Measurements from ENCODE around the gene HAUS7. TPM values are rescaled to one million over a fixed set of nuclear protein-coding genes. Genes with fewer than 3 reads are reported as not detected.

The HAUS7 gene
- total and polyA plus RNA-seq, 7 donors: 8.3 to 18.5 (median 13.1) TPM

GRCh38 chrX:153421856-153422255 is 48.5 kb downstream of the HAUS7 start:
- Histone ChIP-seq H3K9me3 (no peaks in the 10 kb centered on the region), H3K36me3 (ENCODE audit: insufficient read depth in 1 of 2, low read depth in 1 of 2) (no peaks in the 10 kb centered on the region), H3K4me1 (no peaks in the 10 kb centered on the region), H3K4me3 (no peak overlapping the region), H3K27ac (no peak overlapping the region), H3K27me3 (ENCODE audit: insufficient read depth in 3 of 3, low read length in 2 of 3) (peaks cover 0 to 2% (median 0%) of the 10 kb centered on the region in 3 donors)
- TF ChIP-seq CTCF (IDR thresholded peaks at IDR 0.05): no peak
- intact Hi-C loops (cut with DNase I): no loop called here
- ATAC-seq (no peak), DNase-seq (no peak)
- WGBS, 3 donors: 87 to 91% (median 90%) methylated on average over 18 of the region's 18 CpGs

GRCh38 chrX:153420851-153421599 is 49.4 kb downstream of the HAUS7 start:
- no peaks in the 10 kb centered on the region for H3K9me3 ChIP-seq
- ATAC-seq (no peak), DNase-seq (no peak)
- TF ChIP-seq CTCF (IDR thresholded peaks at IDR 0.05): no peak
- H3K4me1 ChIP-seq: no peaks in the 10 kb centered on the region
- H3K4me3 ChIP-seq: no peak overlapping the region
- WGBS, 3 donors: 90 to 97% (median 92%) methylated on average over 75 to 91 of the region's 91 CpGs
- H3K27ac ChIP-seq: no peak overlapping the region
- intact Hi-C loops (cut with DNase I): no loop called here
- H3K27me3 ChIP-seq (ENCODE audit: insufficient read depth in 3 of 3, low read length in 2 of 3): peaks cover 0 to 2% (median 0%) of the 10 kb centered on the region in 3 donors
- H3K36me3 ChIP-seq (ENCODE audit: insufficient read depth in 1 of 2, low read depth in 1 of 2): no peaks in the 10 kb centered on the region

GRCh38 chrX:153417637-153418036 is 52.7 kb downstream of the HAUS7 start:
- DNase-seq: no peak
- no peak for TF ChIP-seq CTCF (IDR thresholded peaks at IDR 0.05)
- intact Hi-C loops (cut with DNase I): no loop called here
- Histone ChIP-seq H3K27ac (no peak overlapping the region), H3K4me1 (no peaks in the 10 kb centered on the region), H3K4me3 (no peak overlapping the region), H3K27me3 (ENCODE audit: insufficient read depth in 3 of 3, low read length in 2 of 3) (peaks cover 0 to 12% (median 0%) of the 10 kb centered on the region in 3 donors), H3K9me3 (no peaks in the 10 kb centered on the region), H3K36me3 (ENCODE audit: insufficient read depth in 1 of 2, low read depth in 1 of 2) (no peaks in the 10 kb centered on the region)
- no peak for ATAC-seq
- 85 to 86% (median 85%) methylated on average over 8 of the region's 8 CpGs for WGBS, 3 donors

GRCh38 chrX:153416781-153417450 is 53.5 kb downstream of the HAUS7 start:
- intact Hi-C loops (cut with DNase I): no loop called here
- WGBS, 3 donors: 23 to 43% (median 28%) methylated on average over 12 of the region's 12 CpGs
- peak in 2 of 4 donors; percentile 15 to 31 for ATAC-seq

More at GRCh38 chrX:153416781-153417450, 53.5 kb downstream of the HAUS7 start:
- H3K4me1 ChIP-seq: no peaks in the 10 kb centered on the region
- peaks cover 0 to 19% (median 4%) of the 10 kb centered on the region in 3 donors for H3K27me3 ChIP-seq (ENCODE audit: insufficient read depth in 3 of 3, low read length in 2 of 3)
- no peak overlapping the region for H3K27ac ChIP-seq
- no peaks in the 10 kb centered on the region for H3K36me3 ChIP-seq (ENCODE audit: insufficient read depth in 1 of 2, low read depth in 1 of 2)
- no peak for TF ChIP-seq CTCF (IDR thresholded peaks at IDR 0.05)
- no peaks in the 10 kb centered on the region for H3K9me3 ChIP-seq
- H3K4me3 ChIP-seq: no peak overlapping the region
- DNase-seq: peak in 1 of 2 donors; percentile 51
